ENCODE results near the gene ZNF318. TPM values are rescaled to one million over a fixed set of nuclear protein-coding genes. Genes with fewer than 3 reads are reported as not detected.

Gene ZNF318, protein sequence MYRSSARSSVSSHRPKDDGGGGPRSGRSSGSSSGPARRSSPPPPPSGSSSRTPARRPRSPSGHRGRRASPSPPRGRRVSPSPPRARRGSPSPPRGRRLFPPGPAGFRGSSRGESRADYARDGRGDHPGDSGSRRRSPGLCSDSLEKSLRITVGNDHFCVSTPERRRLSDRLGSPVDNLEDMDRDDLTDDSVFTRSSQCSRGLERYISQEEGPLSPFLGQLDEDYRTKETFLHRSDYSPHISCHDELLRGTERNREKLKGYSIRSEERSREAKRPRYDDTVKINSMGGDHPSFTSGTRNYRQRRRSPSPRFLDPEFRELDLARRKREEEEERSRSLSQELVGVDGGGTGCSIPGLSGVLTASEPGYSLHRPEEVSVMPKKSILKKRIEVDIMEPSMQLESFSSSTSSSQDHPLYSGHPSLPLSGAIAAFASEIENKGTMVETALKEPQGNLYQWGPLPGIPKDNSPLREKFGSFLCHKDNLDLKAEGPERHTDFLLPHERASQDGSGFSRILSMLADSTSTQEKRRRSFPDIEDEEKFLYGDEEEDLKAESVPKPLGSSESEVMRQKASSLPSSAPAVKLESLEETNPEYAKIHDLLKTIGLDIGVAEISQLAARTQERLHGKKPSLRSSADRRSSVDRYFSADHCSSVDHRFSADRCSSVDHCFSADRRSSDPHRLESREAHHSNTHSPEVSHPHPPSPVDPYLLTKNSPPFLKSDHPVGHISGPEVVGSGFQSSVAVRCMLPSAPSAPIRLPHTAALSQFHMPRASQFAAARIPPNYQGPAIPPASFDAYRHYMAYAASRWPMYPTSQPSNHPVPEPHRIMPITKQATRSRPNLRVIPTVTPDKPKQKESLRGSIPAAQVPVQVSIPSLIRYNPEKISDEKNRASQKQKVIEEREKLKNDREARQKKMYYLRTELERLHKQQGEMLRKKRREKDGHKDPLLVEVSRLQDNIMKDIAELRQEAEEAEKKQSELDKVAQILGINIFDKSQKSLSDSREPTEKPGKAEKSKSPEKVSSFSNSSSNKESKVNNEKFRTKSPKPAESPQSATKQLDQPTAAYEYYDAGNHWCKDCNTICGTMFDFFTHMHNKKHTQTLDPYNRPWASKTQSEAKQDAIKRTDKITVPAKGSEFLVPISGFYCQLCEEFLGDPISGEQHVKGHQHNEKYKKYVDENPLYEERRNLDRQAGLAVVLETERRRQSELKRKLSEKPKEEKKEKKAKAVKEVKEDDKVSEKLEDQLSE (N-terminal part only)
- total RNA-seq, result 15.3 TPM

DNA sequence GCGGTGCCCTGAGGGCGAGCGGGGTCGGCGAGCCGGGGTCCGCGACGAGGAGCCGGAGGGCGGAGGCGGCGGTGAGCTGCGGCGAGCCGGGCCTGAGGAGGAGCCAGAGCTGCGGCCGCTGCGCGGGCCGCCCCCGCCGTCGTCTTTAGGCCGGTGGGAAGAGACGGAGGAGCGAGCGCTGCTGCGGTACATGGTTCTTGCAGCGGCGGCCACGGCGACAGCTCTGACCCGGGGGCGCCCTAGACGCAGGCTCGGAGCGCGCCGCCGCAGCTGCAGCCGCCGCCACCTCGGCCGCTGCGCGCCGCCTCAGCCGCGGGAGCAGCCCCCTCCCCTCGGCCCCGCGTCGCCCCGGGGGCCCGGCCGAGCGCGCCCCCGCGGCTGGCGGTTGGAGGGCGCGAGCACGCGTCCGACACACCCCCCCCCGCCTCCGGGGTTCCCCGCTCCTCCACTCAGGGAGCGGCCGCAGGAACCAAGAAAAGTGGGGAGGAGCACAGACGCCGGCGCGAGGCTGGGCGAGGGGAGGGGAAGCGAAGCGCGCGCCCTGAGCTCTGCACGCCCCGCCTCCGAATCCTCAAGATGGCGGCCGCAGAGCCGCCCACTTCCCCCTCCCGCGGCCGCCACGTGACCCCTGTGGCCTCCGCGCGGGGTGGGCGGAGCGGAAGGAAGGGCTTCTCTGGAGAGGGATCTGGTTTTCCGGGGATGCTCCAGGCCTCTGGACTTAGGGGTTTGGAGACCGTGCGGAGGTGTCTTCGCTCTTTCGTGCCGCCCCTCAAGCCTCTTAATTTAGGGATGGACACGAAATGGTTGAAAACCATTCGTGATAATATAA lies at the start of gene ZNF318:
Gene ZNF318, minus strand, starts transcription at position 474 of the 829 bp plus-strand sequence. Its CDS starts 282 bp downstream, at position 192.

DNA sequence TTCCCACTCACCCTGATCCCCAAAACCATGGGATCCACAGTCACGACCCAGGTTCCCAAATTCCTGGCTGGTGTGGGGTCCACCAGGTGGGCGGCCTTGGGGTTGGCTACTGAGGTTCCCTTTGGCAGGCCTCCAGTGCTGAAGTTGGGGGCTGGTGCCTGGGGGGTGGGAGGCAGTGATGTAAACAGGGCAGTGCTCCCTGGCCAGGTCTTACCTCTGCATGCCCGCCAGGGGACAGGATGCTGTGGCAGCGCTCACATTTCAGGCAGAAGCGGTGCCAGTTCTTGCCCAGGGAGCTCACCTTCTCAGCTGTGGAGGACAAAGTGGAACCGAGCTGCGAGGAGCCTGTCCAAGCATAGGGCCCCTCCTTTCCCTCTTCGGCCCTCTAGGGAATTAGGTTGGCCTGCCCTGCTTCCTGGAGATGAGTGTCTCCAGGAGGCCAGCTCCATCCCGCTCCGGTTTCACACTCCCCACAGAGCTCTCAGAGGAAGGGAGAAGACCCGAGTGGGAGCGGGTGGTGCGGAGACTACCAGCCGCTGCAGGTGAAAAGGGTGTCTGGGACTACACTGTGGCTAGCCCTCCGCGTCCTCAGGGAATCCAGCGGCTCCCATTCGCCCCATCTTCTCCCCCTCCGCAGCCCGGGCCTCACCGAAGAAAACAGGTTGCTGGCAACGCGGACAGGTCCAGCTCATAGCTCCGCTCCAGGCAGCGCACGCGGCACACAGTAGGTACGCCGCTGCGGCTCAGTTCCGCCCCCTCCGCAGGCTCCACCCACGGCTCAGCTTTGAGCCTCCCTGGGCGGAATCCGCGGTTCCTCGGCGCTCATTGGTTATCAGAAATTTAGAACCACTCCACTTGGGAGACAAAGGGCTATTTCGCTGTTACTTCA lies 61.1 kb downstream of the ZNF318 start, which contains the start of gene CRIP3:
Gene CRIP3, minus strand, starts transcription at position 726 of the 889 bp plus-strand sequence. Its CDS starts 34 bp downstream, at position 692.

DNA sequence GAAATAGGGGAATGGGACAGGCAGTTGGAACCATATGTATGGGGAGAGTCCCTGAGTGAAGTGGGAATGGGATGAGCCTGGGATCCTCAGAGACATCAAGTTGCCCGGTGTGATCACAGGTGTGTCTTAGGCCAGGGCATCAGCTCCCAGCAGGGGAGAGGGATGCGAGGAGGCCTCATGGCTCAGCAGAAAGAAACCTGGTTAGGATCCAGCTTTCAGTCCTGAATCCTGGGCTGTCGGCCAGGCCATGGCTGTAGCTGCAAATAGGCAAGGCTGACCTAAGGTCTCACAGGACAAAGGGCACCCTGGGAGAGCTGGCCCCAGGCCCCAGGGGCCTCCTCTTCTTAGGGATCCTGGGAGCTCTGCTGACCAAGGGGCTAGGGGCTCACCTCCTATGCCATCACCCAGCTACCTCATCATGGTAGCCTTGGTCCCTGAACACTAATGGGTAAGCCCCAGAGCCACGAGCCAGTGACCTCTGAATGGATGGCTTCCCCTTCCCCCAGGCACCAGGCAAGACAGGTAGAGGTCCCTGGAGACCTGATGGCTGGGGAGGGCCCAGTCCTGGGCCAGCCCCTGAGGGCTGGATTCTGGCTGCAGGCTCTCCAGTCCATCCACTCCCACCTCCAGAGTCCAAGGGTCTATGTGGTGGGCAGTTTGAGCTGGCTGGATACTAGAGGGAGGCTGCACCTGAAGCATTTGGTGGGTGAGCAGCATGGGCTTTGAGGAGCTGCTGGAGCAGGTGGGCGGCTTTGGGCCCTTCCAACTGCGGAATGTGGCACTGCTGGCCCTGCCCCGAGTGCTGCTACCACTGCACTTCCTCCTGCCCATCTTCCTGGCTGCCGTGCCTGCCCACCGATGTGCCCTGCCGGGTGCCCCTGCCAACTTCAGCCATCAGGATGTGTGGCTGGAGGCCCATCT lies 71.5 kb downstream of the ZNF318 start, which contains the start of gene SLC22A7:
Gene SLC22A7, plus strand, starts transcription at position 617 of the 921 bp plus-strand sequence. Its CDS starts 99 bp downstream, at position 716.

Small RNA genes lying within 50 kb of the gene (small RNA-seq; reads per million reads assigned to genes)
- gene AL590383.1 (ENCODE audit: low replicate concordance) (not detected), gene RPL12P47 (ENCODE audit: low replicate concordance) (not detected)

Other genes with a start within 250 kb of the ZNF318 start
- 25.5 TPM for gene SRF, start 198.4 kb downstream of the ZNF318 start, total RNA-seq
- gene CUL9, start 187.5 kb downstream of the ZNF318 start, total RNA-seq, result 46.2 TPM
- gene DNPH1, start 140.2 kb downstream of the ZNF318 start, total RNA-seq, result 64.1 TPM
- 0.29 TPM for gene TTBK1, start 126.2 kb downstream of the ZNF318 start, total RNA-seq
- gene SLC22A7, start 71.4 kb downstream of the ZNF318 start, total RNA-seq, result 0.18 TPM
- gene CRIP3, start 60.8 kb downstream of the ZNF318 start, total RNA-seq, result 2.6 TPM
- 18.5 TPM for gene ABCC10, start 57.9 kb upstream of the ZNF318 start, total RNA-seq
- gene DLK2, start 85.9 kb upstream of the ZNF318 start, total RNA-seq, result 1.3 TPM
- 25.9 TPM for gene TJAP1, start 107.9 kb upstream of the ZNF318 start, total RNA-seq
- 1.6 TPM for gene LRRC73, start 140.7 kb upstream of the ZNF318 start, total RNA-seq
- gene YIPF3, start 147.3 kb upstream of the ZNF318 start, total RNA-seq, result 83.7 TPM
- gene POLR1C, start 147.4 kb upstream of the ZNF318 start, total RNA-seq, result 28.6 TPM
- 27.6 TPM for gene XPO5, start 206.4 kb upstream of the ZNF318 start, total RNA-seq
- gene POLH, start 206.5 kb upstream of the ZNF318 start, total RNA-seq, result 16.2 TPM